IPS-NIHi11 (cell line): ENCODE measurements around the gene IL18.
"Not testable (repeated sequence)": the region's sequence is repeated elsewhere in the genome, so short reads cannot be mapped to it uniquely, and the experiment has no call there.

ENCODE experiments used
- DNase-seq: peaks from one replicate; pipeline ENCODE4 v3.0.0; 2012; ENCODE audit warnings: mixed read lengths, low spot score

The IL18 gene

DNA sequence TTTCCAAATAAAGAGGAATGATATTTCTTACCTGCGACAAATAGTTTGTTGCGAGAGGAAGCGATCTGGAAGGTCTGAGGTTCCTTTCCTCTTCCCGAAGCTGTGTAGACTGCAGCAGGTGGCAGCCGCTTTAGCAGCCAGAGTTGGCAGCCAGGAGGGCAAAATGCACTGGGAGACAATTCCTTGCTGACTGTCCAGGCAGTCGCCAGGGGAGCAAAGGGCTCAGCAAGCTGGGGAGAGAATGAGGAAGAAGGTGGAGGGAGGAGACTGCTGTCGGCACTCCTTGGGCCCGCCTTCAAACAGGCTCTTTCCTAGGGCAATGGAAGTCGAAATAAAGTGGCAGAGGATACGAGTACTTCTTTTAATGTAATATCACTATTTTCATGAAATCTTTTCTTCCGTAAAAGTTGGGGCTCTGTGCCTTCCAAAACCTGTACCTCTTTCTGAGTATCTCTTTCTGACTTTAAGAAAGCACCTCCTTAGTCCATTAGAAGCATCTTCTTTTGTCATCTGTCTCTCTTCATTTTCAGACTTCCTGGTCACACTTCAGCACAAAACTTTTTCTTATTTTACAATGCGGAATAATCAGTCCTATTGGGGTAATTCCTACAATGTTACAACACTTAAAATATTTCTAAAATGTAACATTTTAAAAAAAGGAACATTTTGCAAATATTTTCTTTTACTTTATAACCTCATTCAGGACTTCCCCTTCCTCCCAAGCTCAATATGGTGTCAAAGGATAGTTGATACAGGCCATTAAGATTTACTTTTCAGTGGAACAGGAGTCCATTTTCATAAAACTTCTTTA lies at the start of gene IL18:
Gene IL18 (minus strand): TSS at position 220 of the 811 bp plus-strand sequence. CDS start 9,041 bp downstream, outside the sequence.
- peak; percentile 46 for DNase-seq

DNA sequence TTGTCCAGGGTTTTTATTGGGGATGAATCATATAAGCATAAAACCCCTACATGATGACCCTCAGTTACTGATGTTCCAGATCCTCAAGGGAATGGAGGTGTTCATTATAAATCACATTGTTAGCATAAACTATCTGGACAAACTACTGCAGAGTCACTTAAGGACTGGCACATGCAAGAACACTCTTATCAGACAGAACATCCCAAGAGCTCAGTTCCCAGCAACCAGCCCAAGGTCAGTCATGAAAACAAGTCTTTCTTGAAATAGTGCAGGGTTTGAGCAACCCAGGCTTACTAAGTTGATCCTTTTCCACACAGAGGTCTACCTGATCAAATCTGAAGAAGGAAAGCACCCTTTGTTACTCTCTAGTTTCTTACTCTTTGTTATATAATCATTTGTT lies 48.8 kb upstream of the IL18 start:
- no peak for DNase-seq

DNA sequence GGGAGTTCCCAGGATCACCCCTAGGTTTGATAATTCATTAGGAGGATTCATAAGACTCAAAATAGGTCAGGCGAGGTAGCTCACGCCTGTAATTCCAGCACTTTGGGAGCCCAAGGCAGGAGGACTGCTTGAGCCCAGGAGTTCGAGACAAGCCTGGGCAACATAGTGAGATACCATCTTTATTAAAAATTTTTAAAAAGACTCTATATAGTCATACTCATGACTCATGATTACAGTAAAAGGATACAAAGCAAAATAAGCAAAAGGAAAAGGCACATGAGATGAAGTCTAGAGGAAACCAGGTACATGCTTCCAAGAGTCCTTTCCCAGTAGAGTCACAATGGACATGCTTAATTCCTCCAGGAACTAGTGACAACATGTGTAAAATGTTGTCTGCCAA lies 48.4 kb upstream of the IL18 start:
- no peak for DNase-seq

DNA sequence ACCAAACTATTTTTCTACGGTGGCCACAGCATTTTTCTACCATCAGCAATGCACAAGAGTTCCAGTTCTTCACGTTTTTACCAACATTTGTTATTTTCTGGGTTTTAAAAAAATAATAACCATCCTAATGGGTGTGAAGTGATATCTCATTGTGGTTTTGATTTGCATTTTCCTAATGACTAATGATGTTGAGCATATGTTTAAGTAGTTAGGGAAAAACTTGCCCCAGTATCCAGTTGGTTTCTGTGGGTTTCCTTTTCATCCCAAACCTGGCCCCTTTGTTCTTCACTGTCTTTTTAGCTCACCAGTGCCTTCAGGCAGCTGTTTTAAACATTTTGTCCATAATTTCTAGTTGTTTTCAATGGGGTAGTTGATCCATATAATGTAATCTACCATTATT lies 47.6 kb upstream of the IL18 start:
- DNase-seq: no peak

DNA sequence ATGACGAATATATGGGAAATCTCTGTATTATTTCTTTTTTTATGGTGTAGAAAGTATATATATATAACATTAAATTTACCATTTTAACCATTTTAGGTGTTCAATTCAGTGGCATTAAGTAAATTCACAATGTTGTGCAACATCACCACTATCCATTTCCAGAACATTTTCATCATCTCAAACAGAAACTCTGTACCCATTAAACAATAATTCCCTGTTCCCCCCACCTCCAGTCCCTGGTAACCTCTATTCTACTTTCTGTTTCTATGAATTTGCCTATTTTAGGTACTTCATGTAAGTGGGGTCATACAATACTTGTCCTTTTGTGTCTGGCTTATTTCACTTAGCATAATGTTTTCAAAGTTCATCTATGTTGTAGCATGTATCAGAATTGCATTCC lies 47.0 kb upstream of the IL18 start:
- no peak for DNase-seq

DNA sequence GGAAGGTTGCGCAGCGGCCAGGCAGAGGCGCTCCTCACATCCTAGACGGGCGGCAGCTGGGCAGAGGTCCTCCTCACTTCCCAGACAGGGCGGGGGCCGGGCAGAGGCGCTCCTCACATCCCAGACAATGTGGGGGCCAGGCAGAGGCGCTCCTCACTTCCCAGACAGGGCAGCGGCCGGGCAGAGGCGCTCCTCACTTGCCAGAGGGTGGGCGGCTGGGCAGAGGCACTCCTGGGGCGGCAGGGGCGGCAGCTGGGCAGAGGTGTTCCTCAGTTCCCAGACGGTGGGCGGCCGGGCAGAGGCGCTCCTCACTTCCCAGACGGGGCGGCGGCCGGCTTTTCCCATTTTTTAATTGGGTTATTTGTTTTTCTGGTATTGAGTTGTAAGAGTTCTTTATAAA lies 42.2 kb upstream of the IL18 start:
- DNase-seq: no peak

DNA sequence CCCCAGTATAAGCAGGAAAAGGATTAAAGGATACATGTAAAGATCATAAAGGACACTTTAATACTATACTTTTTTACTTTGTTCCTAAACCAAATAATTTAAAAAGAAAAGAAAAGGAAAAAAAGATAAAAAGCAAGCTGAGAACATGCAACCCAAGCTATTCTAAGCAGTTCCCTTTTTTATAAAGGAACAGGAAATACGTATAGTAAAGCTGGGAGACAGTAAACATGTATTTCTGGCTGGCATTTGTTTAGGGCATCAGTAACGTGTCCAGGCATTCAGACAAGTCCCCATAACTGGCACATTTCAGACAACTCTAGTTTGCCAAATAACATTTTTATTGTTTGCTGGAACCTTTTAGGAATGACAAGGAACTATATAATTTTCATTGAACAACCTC lies 36.4 kb upstream of the IL18 start:
- no peak for DNase-seq

DNA sequence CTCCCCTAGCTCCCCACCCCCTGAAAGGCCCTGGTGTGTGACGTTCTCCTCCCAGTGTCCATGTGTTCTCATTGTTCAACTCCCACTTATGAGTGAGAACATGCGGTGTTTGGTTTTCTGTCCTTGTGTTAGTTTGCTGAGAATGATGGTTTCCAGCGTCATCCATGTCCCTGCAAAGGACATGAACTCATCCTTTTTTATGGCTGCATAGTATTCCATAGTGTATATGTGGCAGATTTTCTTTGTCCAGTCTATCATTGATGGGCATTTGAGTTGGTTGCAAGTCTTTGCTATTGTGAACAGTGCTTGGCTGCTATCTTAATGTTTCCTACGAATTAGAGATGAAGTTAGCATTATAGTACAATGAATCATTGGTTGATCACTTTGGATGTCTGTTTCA lies 35.2 kb upstream of the IL18 start:
- not testable (repeated sequence) for DNase-seq

DNA sequence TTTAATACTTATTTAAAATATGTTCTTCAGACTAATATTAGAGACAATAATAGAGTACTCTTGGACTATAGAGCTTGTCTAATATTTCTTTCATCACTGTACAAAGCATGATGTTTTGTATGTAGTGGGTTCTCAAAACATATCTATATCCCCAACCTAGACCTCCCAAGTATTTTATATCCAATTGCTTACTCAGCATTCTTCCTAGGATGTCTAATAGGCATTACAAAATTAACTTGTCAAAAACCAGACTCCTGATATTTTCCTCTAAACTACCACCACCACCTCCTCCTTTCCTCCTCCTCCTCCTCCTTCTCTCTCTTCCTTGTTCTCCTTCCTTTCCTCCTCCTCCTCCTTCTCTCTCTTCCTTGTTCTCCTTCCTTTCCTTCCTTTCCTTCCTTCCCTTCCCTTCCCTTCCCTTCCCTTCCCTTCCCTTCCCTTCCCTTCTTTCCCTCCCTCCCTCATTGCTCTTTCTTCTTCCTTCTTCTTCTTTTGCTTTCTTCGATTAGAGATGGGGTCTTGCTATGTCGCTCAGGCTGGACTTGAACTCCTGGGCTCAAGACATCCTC lies 32.7 kb upstream of the IL18 start:
- DNase-seq: no peak

DNA sequence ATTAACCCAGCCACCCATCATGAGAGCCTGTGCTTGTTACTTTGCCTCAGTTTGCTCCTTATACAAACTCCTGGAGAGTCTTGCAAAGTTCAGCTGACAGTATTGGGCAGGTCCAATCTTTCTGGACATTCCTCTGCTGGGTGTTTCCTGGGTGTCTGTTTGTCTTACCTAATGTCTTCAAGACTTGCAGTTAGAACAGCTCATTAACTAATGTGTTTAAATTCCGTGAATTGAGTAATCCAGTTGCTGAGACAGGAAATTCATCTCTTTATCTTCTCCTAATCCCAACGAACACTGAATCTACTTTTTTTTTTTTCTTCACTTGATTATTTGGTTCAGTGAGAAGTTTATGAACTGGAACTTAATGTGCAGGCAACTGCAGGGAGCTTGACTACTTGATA lies 32.1 kb upstream of the IL18 start:
- DNase-seq: no peak

DNA sequence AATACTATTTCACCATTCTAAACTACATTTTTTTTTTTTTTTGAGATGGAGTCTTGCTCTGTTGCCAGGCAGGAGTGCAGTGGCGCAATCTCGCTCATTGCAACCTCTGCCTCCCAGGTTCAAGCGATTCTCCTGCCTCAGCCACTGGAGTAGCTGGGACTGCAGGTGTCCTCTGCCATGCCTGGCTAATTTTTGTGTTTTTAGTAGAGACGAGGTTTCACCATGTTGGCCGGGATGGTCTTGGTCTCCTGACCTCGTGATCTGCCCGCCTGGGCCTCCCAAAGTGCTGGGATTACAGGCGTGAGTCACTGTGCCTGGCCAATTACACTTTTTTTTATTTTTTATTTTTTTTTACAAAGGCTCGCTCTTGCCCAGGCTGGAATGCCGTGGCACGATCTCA lies 31.2 kb upstream of the IL18 start:
- not testable (repeated sequence) for DNase-seq

DNA sequence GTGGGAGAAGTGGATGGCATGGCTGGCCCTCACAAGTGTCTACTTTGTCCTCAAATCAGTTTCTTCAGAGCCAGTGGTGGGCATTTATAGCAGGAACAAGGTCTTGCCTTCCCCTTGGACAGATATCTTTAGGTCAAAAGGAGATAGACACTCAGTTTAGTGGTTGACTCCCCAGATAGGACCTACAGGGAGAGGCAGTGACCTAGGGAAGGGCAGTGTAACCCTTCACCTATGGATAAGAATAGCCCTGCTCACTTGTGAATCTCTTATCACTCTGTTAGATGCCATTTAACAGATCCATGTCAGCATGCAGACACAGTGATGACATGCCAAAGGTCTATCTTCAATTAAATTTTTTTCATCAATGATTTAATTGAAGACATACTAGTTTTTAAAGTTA lies 22.4 kb upstream of the IL18 start:
- no peak for DNase-seq

DNA sequence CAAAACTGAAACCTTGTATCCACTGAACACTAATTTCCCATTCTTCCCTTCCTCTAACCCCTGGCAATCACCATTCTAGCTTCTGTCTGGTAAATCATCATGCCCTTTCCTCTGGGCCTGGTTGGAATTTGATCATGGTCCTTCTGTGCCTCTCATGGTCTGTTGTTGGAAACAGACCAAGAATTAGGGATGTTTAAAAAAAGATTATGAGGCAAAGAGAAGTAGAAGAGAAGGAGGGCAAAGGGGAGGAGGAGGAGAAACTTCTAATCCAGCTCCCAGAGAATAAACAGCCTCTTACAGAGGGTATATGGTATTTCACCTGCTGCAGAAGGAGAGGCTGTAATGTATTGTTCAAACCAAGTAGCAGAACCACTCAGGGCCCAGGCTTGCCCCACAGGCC lies 22.0 kb upstream of the IL18 start:
- no peak for DNase-seq

DNA sequence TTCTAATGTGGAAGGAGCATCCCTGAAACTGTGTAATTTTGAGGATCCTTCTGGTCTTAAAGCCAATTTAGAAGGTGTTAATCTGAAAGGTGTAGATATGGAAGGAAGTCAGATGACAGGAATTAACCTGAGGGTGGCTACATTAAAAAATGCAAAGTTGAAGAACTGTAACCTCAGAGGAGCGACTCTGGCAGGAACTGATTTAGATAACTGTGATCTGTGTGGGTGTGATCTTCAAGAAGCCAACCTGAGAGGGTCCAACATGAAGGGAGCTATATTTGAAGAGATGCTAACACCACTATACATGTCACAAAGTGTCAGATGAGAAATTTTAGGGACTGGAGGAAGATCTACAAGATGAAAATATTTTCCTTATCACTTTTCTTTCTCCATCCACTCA lies 19.0 kb upstream of the IL18 start:
- no peak for DNase-seq

DNA sequence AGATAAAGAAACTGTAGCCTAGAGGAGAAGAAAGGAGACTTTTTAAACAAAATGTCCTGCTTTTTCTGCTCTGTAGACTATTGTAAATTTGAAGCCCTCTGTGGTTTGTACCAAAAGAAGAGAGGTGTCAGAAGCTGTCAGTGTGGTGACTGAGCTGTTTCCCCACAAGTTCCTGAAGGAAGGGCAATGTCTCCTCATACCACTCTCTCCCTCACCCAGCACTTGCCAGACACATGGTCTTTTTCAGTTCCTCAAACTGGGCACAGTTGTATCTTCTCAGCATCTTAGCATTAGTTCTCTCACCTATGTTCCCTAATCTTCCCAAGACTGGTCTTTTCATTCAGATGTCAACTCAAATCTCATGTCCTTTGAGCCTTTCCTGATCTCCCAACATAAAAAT lies 15.7 kb upstream of the IL18 start:
- no peak for DNase-seq

DNA sequence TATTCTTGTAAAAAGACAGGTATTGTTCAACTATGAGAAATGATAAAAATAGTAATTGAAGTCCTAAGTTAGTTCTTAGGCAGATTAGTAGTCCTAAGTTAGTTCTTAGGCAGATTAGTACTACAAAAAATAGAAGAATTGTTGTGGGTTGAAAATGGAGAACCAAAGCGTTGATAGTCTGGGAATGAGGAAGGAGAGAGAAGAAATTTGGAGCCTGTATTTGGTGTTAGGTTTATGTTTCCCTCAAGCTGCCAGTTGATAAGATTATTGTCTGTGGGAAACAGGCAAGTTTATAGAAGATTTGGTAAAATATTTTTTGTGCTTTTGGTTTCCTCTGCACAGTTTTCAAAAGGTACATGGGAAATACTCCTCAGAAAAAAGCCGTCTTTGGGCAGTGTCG lies 15.0 kb upstream of the IL18 start:
- DNase-seq: no peak

DNA sequence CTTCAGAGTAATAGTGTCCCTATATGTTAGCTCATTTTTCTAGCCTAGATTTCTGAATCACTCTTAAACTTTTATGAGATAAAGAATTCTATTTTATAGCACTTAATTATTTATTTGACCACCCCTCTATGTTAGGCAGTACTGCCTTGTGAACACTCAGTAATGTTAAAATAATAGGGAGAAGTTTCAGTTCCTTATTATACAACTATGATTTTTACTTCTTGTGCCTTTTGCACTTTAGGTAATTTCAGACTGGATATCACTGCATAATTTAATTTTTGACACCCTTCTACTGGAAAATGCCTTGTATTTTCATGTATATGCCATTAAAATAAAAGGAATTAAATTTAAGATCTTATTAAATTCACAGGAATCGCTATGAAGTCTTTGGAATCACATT lies 14.5 kb upstream of the IL18 start:
- no peak for DNase-seq

DNA sequence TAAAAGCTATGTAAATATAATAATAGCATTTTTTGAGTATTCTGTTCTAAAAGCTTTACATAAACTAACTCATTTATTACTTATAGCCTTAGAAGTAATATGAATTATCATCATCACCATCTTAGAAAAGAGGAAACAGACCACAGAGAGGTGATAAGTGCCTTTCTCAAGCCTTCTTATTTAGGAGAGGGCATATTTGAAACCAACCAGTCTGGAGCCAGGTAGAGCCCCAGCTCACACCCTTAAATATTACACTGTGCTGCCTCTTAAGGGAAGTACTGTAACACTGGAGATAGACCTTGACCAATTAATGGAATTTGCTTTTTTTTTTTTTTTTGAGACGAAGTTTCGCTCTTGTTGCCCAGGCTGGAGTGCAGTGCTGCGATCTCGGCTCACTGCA lies 13.7 kb upstream of the IL18 start:
- DNase-seq: no peak

DNA sequence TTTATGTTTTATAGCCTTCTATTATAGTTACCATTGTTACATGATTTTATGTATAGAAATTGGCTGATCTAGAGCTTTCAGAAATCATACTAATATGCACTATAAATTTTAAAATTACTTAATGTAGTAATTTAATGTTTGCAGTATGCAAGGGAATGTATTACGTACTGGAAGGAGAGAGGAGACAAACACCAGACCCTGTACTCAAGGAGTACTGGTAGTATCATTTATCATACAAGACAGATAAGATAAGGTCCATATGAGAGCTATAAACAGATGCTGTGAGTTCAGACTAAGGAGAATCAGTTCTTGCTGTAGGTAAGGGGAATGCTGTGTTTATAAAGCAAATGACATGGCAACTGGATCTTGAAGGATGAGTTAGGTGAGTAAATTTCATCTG lies 12.2 kb upstream of the IL18 start:
- no peak for DNase-seq

DNA sequence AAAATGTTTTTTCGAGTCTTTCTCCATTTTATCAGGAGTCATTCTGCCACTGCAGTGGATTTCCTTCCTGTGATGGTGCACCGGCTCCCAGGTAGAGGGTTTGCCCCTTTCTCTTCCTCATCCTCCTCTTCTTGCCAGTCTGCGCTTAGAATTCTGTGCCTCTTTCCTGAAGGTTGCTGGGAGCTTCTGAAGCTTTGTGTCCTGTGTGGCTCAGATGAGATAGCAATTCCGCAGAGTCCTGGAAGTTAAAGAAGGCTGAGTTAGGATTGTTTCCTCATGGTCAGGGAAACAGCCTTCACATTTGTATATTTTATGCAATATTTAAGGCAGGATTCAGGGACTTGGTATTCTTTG lies 11.7 kb upstream of the IL18 start:
- DNase-seq: no peak

DNA sequence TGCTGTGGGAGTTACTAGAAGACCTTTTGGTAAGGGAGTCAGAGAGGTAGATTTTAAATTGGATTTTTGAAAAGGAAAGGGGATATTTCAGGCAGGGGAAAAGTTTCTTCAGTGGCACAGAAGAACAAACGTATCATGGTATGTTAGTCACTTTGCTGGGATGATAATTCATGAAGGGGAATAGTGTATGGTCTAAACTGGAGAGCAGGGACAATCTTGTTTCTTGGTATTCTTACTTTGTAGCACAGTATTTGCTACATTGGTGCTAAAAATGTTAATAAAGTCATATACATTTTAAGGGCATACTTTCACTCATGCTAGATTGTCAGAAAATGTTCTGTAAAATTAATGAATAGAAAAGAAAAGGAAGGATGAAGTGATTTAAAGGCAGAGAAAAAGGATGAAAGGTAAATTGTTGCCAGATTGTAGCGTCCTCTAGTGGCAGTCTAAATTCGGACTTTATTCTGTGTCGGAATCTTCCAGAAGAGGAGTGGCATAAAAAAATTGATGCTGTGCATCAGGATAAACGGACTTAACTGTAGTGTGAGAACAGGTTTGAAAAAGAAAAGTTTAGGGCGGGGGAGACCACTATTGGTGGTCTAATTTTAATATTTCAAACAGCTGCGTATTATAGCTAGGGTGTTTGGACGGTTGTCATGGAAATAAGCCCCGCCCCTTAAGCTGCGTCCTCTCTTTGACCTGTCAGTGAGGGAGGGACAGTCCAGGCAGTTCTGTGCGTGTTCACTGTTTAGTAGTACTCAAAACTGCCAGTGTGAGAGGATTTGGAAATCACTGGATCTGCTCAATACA lies 11.1 kb upstream of the IL18 start, which contains the start of gene BCO2:
Gene BCO2 (plus strand): TSS at position 724 of the 810 bp plus-strand sequence. CDS start 90 bp downstream, outside the sequence.
- peak; percentile 69 for DNase-seq

DNA sequence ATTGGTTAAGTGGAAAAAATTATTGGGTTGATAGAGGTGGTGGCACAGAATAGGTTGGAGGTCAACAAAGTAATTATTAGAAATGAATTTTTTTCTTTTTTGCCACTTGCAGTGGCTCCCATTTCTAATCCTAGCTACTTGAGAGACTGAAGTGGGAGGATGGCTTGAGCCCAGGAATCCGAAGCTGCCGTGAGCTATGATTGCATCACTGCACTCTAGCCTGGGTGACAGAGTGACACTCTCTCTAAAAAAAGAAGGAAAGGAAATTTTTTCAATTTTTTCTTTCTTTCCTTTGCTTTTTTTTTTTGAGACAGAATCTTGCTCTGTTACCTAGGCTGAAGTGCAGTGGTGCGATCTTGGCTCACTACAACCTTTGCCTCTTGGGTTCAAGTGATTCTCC lies 9.3 kb upstream of the IL18 start:
- DNase-seq: no peak

DNA sequence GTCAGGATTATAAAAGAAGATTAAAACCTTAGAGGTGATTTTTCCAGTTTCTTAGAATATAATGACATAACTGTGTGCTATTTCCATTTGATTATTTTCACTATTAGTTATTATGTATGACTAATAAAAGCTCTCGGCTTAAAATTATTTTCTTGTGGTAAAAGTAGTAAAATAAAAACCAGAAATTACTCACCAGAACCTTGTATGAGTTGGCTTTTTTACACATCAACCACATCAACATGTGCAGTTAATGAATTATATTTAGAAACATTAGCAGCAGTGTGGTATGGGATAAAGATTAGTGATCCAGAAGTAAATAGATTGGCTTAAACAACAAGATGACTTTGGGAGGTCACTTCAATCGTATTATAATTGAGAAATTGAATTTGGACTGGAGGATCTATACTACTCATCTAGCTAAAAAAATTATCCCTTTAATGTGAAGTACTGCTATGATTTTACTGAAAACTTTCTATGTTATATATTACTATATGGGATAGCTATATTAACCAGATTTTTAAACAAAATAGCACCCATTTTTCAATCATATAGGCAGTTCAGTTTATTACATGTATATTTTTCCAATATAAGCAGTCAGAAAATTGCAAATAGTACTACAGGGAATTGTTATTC lies 8.6 kb upstream of the IL18 start:
- DNase-seq: no peak
